Stimulated activated effector memory CD8-positive, alpha-beta T cell treated with anti-CD3 and anti-CD28 coated beads, Interleukin-12 subunit alpha, Interleukin-12 subunit beta, amount 100 ng/mL, for 72 hours (primary cell): ENCODE data around the gene BARHL2.

Experiments used
- ATAC-seq: fragments of 150-1000 bp; cut with Tn5 transposase; 2 replicates; pipeline ENCODE4 v1.10.0; 2021
- DNase-seq, 2 donors: peaks; one replicate each; pipeline ENCODE4 v3.0.0; 2021 to 2022; ENCODE audit warnings: low spot score in 2 of 2
- H3K27ac Mint-ChIP-seq: one replicate; pipeline ENCODE4 v1.8.0; 2022; ENCODE audit warnings: mild to moderate bottlenecking, mixed read lengths
- H3K36me3 Mint-ChIP-seq: one replicate; pipeline ENCODE4 v1.8.0; 2022; ENCODE audit warnings: mild to moderate bottlenecking, mixed read lengths
- H3K4me1 Mint-ChIP-seq: one replicate; pipeline ENCODE4 v1.8.0; 2022; ENCODE audit warnings: mixed read lengths
- H3K4me3 Mint-ChIP-seq: one replicate; pipeline ENCODE4 v1.8.0; 2022; ENCODE audit warnings: mild to moderate bottlenecking, mixed read lengths
- H3K9me3 Mint-ChIP-seq: one replicate; pipeline ENCODE4 v1.8.0; 2022; ENCODE audit warnings: mixed read lengths

BARHL2 gene

DNA sequence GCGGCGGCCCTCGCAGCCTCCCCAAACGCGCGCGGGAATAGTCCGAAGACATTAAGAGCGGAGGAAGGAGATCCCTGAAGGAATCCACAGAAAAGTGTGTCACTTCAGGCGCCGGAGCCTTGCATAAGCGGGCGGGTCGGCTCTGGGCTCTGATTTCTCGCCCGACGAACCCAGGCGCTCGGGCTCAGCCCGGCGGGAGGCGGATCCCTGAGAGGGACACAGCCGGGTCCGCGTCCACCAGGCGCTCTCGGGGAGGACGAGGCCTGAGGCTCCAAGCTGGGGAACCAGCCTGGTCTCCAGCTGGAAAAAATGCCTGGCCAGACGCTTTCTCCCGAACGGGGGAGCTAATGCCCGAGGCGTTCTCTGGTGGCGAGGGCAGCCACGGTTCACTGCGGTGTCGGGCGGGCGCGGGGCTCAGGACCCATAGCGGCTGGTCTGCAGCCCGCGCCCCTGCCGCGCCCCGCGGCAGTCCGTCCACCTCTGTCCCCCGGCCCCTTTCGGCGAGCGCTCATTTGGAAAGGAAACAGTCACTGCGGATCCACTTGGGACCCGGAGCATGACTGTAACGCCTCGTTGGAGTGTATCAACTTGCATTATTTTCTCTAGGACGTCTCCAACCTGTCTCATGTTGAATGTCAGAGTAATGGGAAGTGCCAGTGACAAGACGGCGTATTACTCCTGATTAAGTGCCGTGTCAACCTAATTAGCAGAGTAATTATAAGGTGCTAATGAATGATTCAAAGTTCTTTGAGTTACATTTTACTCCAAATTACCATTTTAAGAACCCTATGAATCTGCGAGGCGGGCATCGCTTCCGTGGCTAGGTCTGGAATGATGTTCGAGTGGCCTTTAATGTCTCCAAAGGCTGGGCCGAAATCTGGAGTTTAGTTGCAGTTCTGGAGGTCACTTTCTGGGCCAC lies 1.6 kb upstream of the BARHL2 start:
- ATAC-seq (no peak), DNase-seq (peak in 1 of 2 donors; percentile 48)
- H3K4me3 Mint-ChIP-seq, result peak overlapping the region; percentile 57
- H3K9me3 Mint-ChIP-seq, result no peaks in the 10 kb centered on the region
- H3K36me3 Mint-ChIP-seq, result peaks cover 39% of the 10 kb centered on the region
- peak overlapping the region; percentile 77 for H3K27ac Mint-ChIP-seq
- peaks cover 40% of the 10 kb centered on the region for H3K4me1 Mint-ChIP-seq

DNA sequence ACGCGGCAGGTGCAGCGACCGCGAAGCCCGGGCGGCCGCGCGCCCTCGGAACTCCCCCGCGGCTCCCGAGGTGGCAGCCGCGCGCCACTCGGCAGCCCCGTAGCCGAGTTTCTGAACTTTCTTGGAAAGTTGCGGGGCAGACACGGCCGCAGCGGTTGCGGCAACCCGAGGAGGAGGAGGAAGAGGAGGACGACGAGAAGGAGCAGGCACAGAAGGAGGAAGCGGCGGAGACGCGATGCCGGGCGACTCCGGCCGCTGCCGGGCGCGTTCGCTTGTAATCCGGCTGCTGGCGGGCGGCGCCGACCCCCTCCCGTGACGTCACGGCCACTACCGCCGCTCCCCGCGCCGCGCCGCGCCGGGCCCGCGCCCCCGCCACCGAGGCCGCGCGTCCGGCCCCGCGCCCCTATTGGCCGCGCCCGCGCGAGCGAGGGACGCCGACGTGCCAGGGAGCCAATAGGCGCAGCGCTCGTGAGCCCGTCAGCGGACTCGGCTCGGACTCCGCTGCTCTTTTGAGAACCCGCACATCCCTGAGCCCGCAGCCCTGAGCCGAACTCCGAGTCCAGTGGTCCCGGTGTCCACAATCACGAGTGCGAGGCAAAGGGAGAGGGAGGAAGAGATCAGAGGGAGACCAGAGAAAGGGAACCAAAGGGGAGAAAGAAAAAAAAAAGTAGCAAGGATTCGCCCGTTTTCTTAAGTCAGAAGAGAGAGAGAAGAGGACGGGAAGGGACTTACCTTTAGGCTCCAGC lies 736 bp upstream of the BARHL2 start:
- H3K4me1 Mint-ChIP-seq, result peaks cover 41% of the 10 kb centered on the region
- DNase-seq (peak in 1 of 2 donors; percentile 51), ATAC-seq (no peak)
- H3K4me3 Mint-ChIP-seq, result peak overlapping the region; percentile 57
- no peaks in the 10 kb centered on the region for H3K9me3 Mint-ChIP-seq
- peaks cover 38% of the 10 kb centered on the region for H3K36me3 Mint-ChIP-seq
- peak overlapping the region; percentile 77 for H3K27ac Mint-ChIP-seq

GRCh38 chr1:90717356-90717664 lies 208 bp upstream of the BARHL2 start:
- no peak for ATAC-seq

GRCh38 chr1:90716243-90716551 lies 905 bp downstream of the BARHL2 start:
- DNase-seq, result no peak
- Mint-ChIP-seq H3K36me3 (peaks cover 32% of the 10 kb centered on the region), H3K4me3 (peak overlapping the region; percentile 57), H3K27ac (peak overlapping the region; percentile 78), H3K4me1 (peaks cover 36% of the 10 kb centered on the region), H3K9me3 (no peaks in the 10 kb centered on the region)
- ATAC-seq, result no peak

More at GRCh38 chr1:90717356-90717664, 208 bp upstream of the BARHL2 start:
- no peaks in the 10 kb centered on the region for H3K9me3 Mint-ChIP-seq
- H3K4me3 Mint-ChIP-seq, result peak overlapping the region; percentile 57
- H3K27ac Mint-ChIP-seq, result peak overlapping the region; percentile 78
- DNase-seq, result no peak
- peaks cover 44% of the 10 kb centered on the region for H3K4me1 Mint-ChIP-seq
- peaks cover 38% of the 10 kb centered on the region for H3K36me3 Mint-ChIP-seq

- Mint-ChIP-seq H3K27ac (no peak overlapping the region), H3K9me3 (no peaks in the 10 kb centered on the region), H3K4me1 (peaks cover 36% of the 10 kb centered on the region), H3K36me3 (peaks cover 32% of the 10 kb centered on the region), H3K4me3 (no peak overlapping the region)
- ATAC-seq (no peak), DNase-seq (no peak)
These were observed 1.8 kb downstream of the BARHL2 start for GRCh38 chr1:90715309-90715708.

GRCh38 chr1:90714521-90714951 lies 2.6 kb downstream of the BARHL2 start:
- Mint-ChIP-seq H3K27ac (no peak overlapping the region), H3K9me3 (no peaks in the 10 kb centered on the region), H3K36me3 (peaks cover 31% of the 10 kb centered on the region), H3K4me1 (peaks cover 36% of the 10 kb centered on the region), H3K4me3 (no peak overlapping the region)
- ATAC-seq (no peak), DNase-seq (no peak)

- no peak overlapping the region for H3K27ac Mint-ChIP-seq
- H3K9me3 Mint-ChIP-seq, result no peaks in the 10 kb centered on the region
- peak in 1 of 2 donors; percentile 46 for DNase-seq
- peak; percentile 11 for ATAC-seq
- H3K4me3 Mint-ChIP-seq, result no peak overlapping the region
- H3K4me1 Mint-ChIP-seq, result peaks cover 33% of the 10 kb centered on the region
- H3K36me3 Mint-ChIP-seq, result peaks cover 29% of the 10 kb centered on the region
These were observed 3.2 kb downstream of the BARHL2 start for GRCh38 chr1:90713741-90714509.

- H3K36me3 Mint-ChIP-seq, result peaks cover 24% of the 10 kb centered on the region
- DNase-seq (no peak), ATAC-seq (no peak)
- H3K4me1 Mint-ChIP-seq, result peaks cover 28% of the 10 kb centered on the region
- H3K4me3 Mint-ChIP-seq, result no peak overlapping the region
- H3K27ac Mint-ChIP-seq, result no peak overlapping the region
- no peaks in the 10 kb centered on the region for H3K9me3 Mint-ChIP-seq
These were observed 4.0 kb downstream of the BARHL2 start for GRCh38 chr1:90712915-90713730.

- ATAC-seq (no peak), DNase-seq (no peak)
- Mint-ChIP-seq H3K36me3 (peaks cover 21% of the 10 kb centered on the region), H3K4me3 (no peak overlapping the region), H3K4me1 (peaks cover 24% of the 10 kb centered on the region), H3K27ac (no peak overlapping the region), H3K9me3 (no peaks in the 10 kb centered on the region)
These were observed 4.8 kb downstream of the BARHL2 start for GRCh38 chr1:90712153-90712856.

- Mint-ChIP-seq H3K4me1 (peaks cover 19% of the 10 kb centered on the region), H3K9me3 (no peaks in the 10 kb centered on the region), H3K36me3 (peaks cover 15% of the 10 kb centered on the region), H3K4me3 (no peak overlapping the region), H3K27ac (no peak overlapping the region)
- ATAC-seq (no peak), DNase-seq (no peak)
These were observed 5.4 kb downstream of the BARHL2 start for GRCh38 chr1:90711696-90712095.

GRCh38 chr1:90710579-90711536 lies 6.2 kb downstream of the BARHL2 start:
- H3K4me1 Mint-ChIP-seq, result peaks cover 18% of the 10 kb centered on the region
- no peak overlapping the region for H3K4me3 Mint-ChIP-seq
- no peak for DNase-seq
- peaks cover 6% of the 10 kb centered on the region for H3K36me3 Mint-ChIP-seq
- no peak overlapping the region for H3K27ac Mint-ChIP-seq
- H3K9me3 Mint-ChIP-seq, result no peaks in the 10 kb centered on the region
- ATAC-seq, result no peak

GRCh38 chr1:90709535-90709934 lies 7.6 kb downstream of the BARHL2 start:
- Mint-ChIP-seq H3K36me3 (peaks cover 6% of the 10 kb centered on the region), H3K4me1 (peaks cover 20% of the 10 kb centered on the region), H3K9me3 (no peaks in the 10 kb centered on the region), H3K27ac (no peak overlapping the region), H3K4me3 (no peak overlapping the region)
- no peak for ATAC-seq
- DNase-seq, result no peak

DNA sequence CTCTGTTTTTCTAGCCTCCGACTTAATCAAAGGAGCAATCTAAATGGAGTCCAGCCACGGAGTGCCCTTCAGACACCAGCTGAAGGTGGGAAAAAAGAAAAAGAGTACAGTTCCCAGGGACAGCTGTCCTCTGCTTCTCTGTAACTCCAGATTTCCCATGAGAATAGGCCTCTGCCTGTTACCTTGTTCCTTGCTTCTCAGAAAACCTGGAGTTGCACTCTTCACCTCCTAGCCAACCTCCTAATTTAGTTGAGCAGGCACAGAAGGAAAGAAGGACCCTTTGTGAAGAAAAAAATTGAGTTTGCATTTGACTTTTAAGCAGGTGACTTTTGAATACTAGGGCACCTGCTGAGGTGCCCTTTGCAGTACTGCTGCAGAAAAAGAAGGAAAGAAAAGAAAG lies 8.3 kb downstream of the BARHL2 start:
- H3K27ac Mint-ChIP-seq, result no peak overlapping the region
- DNase-seq, result no peak
- no peak overlapping the region for H3K4me3 Mint-ChIP-seq
- H3K36me3 Mint-ChIP-seq, result peaks cover 6% of the 10 kb centered on the region
- ATAC-seq, result no peak
- peaks cover 19% of the 10 kb centered on the region for H3K4me1 Mint-ChIP-seq
- no peaks in the 10 kb centered on the region for H3K9me3 Mint-ChIP-seq
